Astrocyte of the spinal cord (primary cell): ENCODE data around the gene TPPP2.

ENCODE experiments used
- DNase-seq: peaks from one replicate; pipeline ENCODE4 v3.0.0; 2011; ENCODE audit warnings: low read depth, low spot score
- H3K4me3 ChIP-seq: 2 replicates; pipeline ENCODE4 v1.5.1; 2011; ENCODE audit warnings: low read depth, mild to moderate bottlenecking, low read length, moderate library complexity
- in situ Hi-C: cut with HindIII; loops from 2 replicates; pipeline ENCODE4 v1.10.0; 2017; ENCODE audit warnings: low sequenced_read_pairs
- TF ChIP-seq, protein P1 (sequence below): IDR thresholded peaks from 2 replicates; pipeline ENCODE4 v1.5.1; 2012; ENCODE audit warnings: low read depth, mild to moderate bottlenecking, low read length, inconsistent platforms

TPPP2 gene

GRCh38 chr14:21071225-21072030 lies 41.4 kb downstream of the TPPP2 start:
- TF ChIP-seq, protein P1, sequence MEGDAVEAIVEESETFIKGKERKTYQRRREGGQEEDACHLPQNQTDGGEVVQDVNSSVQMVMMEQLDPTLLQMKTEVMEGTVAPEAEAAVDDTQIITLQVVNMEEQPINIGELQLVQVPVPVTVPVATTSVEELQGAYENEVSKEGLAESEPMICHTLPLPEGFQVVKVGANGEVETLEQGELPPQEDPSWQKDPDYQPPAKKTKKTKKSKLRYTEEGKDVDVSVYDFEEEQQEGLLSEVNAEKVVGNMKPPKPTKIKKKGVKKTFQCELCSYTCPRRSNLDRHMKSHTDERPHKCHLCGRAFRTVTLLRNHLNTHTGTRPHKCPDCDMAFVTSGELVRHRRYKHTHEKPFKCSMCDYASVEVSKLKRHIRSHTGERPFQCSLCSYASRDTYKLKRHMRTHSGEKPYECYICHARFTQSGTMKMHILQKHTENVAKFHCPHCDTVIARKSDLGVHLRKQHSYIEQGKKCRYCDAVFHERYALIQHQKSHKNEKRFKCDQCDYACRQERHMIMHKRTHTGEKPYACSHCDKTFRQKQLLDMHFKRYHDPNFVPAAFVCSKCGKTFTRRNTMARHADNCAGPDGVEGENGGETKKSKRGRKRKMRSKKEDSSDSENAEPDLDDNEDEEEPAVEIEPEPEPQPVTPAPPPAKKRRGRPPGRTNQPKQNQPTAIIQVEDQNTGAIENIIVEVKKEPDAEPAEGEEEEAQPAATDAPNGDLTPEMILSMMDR: no peak
- peak overlapping the region; percentile 86 for H3K4me3 ChIP-seq
- peak; percentile 98 for DNase-seq
- in situ Hi-C loops: no loop called here

DNA sequence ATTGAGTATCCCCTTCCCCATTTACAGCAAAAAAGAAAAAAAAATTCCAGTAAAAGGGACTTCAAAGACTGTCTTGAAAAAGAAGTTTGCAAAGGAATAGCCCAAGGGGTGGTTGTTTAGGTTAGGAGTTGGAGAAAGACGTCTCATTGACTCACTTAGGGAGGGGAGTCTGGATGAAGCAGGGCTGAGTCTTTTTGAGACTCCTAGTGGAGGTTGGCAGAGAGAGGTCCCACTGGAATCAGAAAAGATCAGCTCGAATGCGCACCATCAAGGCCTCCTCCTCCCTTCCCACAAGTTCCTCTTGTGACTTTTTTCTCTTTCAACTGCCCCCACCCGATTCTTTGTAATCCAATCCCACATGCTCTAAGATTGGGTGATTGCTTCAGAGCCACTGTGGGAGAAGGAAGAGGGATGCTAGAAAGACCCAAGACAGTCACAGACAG lies 42.0 kb downstream of the TPPP2 start:
- H3K4me3 ChIP-seq: peak overlapping the region; percentile 86
- in situ Hi-C loops: no loop called here
- DNase-seq: peak; percentile 83
- TF ChIP-seq, protein P1: peak; percentile 11

- TF ChIP-seq, protein P1: no peak
- no peak for DNase-seq
- in situ Hi-C loops: no loop called here
- no peak overlapping the region for H3K4me3 ChIP-seq
Observed at GRCh38 chr14:21072781-21073339, 42.8 kb downstream of the TPPP2 start.

- TF ChIP-seq, protein P1: no peak
- H3K4me3 ChIP-seq: no peak overlapping the region
- no peak for DNase-seq
- in situ Hi-C loops: no loop called here
Observed at GRCh38 chr14:21073921-21074320, 43.9 kb downstream of the TPPP2 start.

DNA sequence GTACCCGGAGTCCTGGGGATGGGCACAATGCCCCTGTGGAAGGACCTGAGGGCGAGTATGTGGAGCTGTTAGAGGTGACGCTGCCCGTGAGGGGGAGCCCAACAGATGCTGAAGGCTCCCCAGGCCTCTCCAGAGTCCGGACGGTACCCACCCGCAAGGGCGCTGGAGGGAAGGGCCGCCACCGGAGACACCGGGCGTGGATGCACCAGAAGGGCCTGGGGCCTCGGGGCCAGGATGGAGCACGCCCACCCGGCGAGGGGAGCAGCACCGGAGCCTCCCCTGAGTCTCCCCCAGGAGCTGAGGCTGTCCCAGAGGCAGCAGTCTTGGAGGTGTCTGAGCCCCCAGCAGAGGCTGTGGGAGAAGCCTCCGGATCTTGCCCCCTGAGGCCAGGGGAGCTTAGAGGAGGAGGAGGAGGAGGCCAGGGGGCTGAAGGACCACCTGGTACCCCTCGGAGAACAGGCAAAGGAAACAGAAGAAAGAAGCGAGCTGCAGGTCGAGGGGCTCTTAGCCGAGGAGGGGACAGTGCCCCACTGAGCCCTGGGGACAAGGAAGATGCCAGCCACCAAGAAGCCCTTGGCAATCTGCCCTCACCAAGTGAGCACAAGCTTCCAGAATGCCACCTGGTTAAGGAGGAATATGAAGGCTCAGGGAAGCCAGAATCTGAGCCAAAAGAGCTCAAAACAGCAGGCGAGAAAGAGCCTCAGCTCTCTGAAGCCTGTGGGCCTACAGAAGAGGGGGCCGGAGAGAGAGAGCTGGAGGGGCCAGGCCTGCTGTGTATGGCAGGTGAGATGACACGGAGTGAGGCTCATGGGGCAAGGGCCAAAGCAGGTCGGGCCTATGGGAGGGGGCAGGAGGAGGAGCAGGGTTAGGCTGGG lies 44.6 kb downstream of the TPPP2 start:
- in situ Hi-C loops: no loop called here
- DNase-seq: no peak
- TF ChIP-seq, protein P1: no peak
- no peak overlapping the region for H3K4me3 ChIP-seq

DNA sequence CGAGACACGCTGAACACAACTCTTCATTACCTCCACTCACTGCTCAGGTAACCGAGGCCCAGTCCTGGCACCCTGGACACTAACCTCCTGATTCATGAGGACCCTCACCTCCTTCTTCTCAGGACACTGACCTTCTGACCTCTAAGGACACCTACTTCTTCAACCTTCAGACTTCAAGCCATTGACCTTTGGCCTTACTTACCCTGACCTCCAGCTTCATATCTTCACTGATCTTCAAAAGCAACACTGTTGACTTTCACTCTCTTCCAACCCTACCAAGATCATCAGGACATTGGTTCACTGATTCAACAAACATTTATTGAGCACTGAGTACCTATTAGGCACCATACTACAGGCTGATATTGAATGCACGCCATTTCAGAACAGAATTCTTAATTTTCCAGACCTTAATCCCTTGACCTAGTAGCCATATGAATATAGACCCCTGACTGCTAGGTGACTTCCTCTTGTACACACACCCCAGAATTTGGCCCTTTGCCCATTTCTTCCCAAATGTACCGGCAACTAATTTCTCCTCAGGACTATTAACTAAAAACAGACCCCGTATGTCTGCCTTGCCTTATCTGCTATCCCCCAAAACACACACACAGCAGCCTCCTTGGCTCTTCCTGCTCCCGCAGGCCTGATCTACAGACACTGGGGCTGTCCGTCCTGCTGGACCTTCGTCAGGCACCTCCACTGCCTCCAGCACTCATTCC lies 45.9 kb downstream of the TPPP2 start:
- DNase-seq: no peak
- in situ Hi-C loops: no loop called here
- H3K4me3 ChIP-seq: no peak overlapping the region
- TF ChIP-seq, protein P1: no peak
